Ascending aorta (tissue), 2 donors: ENCODE measurements around the gene MAFG. TPM values are rescaled to one million over a fixed set of nuclear protein-coding genes. Genes with fewer than 3 reads are reported as not detected.
A peak's percentile ranks its signal among the peaks of the same experiment; 100 is the strongest.

Source experiments
- DNase-seq, 2 donors: peaks; one replicate each; pipeline ENCODE4 v3.0.0-alpha.2; 2019; ENCODE audit warnings: low spot score in 2 of 2
- H3K27ac ChIP-seq, 2 donors: fragments of 200-600 bp; sonication (generic); one replicate each; pipeline ENCODE4 v1.5.1; 2016 to 2017; ENCODE audit warnings: mild to moderate bottlenecking in 1 of 2
- H3K27me3 ChIP-seq: fragments of 200-600 bp; sonication (generic); one replicate; pipeline ENCODE4 v1.5.1; 2017
- H3K36me3 ChIP-seq, 2 donors: fragments of 200-600 bp; sonication (generic); one replicate each; pipeline ENCODE4 v1.5.1; 2016
- H3K4me1 ChIP-seq, 2 donors: fragments of 200-600 bp; sonication (generic); one replicate each; pipeline ENCODE4 v1.5.1; 2016 to 2017; ENCODE audit warnings: mild to moderate bottlenecking in 1 of 2
- H3K4me3 ChIP-seq, 2 donors: fragments of 200-600 bp; sonication (generic); one replicate each; pipeline ENCODE4 v1.5.1; 2016 to 2017; ENCODE audit warnings: mild to moderate bottlenecking in 1 of 2
- H3K9me3 ChIP-seq, 2 donors: fragments of 200-600 bp; sonication (generic); one replicate each; pipeline ENCODE4 v1.5.1; 2016
- CTCF ChIP-seq, 3 experiments: fragments of 200-600 bp in 2 of 3; fragments of 450-650 bp in 1 of 3; sonication (generic) in 2 of 3; IDR thresholded peaks; one replicate each; pipeline ENCODE4 v1.5.1; 2016 to 2019; ENCODE audit warnings: antibody characterized with exemption in 3 of 3, mild to moderate bottlenecking in 1 of 3, moderate library complexity in 1 of 3
- intact Hi-C: fragments of 100-400 bp; cut with DNase I; formaldehyde crosslinking; loops from one replicate; pipeline ENCODE4 v1.15.1; 2023
- total RNA-seq: library from RNA; depleted of rRNA; stranded (reverse); fragments of >200 nt; gene quantifications from one replicate; pipeline ENCODE4 v1.1.0, GENCODE V29; 2016

The MAFG gene
- total RNA-seq, 1 donor from 2014 or later: 28.7 TPM

- peak; percentile 10 to 99 (median 47) for TF ChIP-seq CTCF (IDR thresholded peaks at IDR 0.05)
- H3K9me3 ChIP-seq: no peaks in the 10 kb centered on the region
- peak overlapping the region; percentile 50 to 64 for H3K4me3 ChIP-seq
- H3K4me1 ChIP-seq: peaks cover 10 to 11% of the 10 kb centered on the region in 2 donors
- H3K27ac ChIP-seq: no peak overlapping the region
- peak in 1 of 2 donors; percentile 81 for DNase-seq
- H3K27me3 ChIP-seq: peaks cover 29% of the 10 kb centered on the region
- intact Hi-C loops: loop anchor here (1.0 to 5.0 kb wide), 2 partner anchors 62 to 193 kb away; no protein-coding TSS in a partner anchor
- no peaks in the 10 kb centered on the region for H3K36me3 ChIP-seq
Observed at GRCh38 chr17:81959362-81960129, 32.0 kb upstream of the MAFG start.

- peak overlapping the region in 1 of 2 donors; percentile 64 for H3K4me3 ChIP-seq
- no peaks in the 10 kb centered on the region for H3K9me3 ChIP-seq
- peaks cover 29% of the 10 kb centered on the region for H3K27me3 ChIP-seq
- H3K36me3 ChIP-seq: no peaks in the 10 kb centered on the region
- H3K4me1 ChIP-seq: peaks cover 10 to 11% of the 10 kb centered on the region in 2 donors
- H3K27ac ChIP-seq: no peak overlapping the region
- intact Hi-C loops: loop anchor here (1.0 to 5.0 kb wide), 2 partner anchors 63 to 194 kb away; no protein-coding TSS in a partner anchor
- no peak for DNase-seq
- no peak for TF ChIP-seq CTCF (IDR thresholded peaks at IDR 0.05)
Observed at GRCh38 chr17:81958633-81959342, 31.3 kb upstream of the MAFG start.

GRCh38 chr17:81957691-81958432, 30.3 kb upstream of the MAFG start:
- TF ChIP-seq CTCF (IDR thresholded peaks at IDR 0.05): no peak
- no peak overlapping the region for H3K27ac ChIP-seq
- no peaks in the 10 kb centered on the region for H3K36me3 ChIP-seq
- intact Hi-C loops: loop anchor here (5.0 kb wide), 1 partner anchor 194 kb away; no protein-coding TSS in a partner anchor
- peaks cover 10 to 11% of the 10 kb centered on the region in 2 donors for H3K4me1 ChIP-seq
- H3K9me3 ChIP-seq: no peaks in the 10 kb centered on the region
- H3K27me3 ChIP-seq: peaks cover 31% of the 10 kb centered on the region
- no peak for DNase-seq
- H3K4me3 ChIP-seq: no peak overlapping the region

GRCh38 chr17:81956607-81957589, 29.4 kb upstream of the MAFG start:
- DNase-seq: no peak
- Histone ChIP-seq H3K9me3 (no peaks in the 10 kb centered on the region), H3K27ac (no peak overlapping the region), H3K4me3 (no peak overlapping the region), H3K27me3 (peaks cover 29% of the 10 kb centered on the region), H3K36me3 (no peaks in the 10 kb centered on the region), H3K4me1 (peaks cover 10 to 11% of the 10 kb centered on the region in 2 donors)
- intact Hi-C loops: loop anchor here (5.0 kb wide), 1 partner anchor 195 kb away; no protein-coding TSS in a partner anchor
- no peak for TF ChIP-seq CTCF (IDR thresholded peaks at IDR 0.05)
